Keratinocyte (primary cell): ENCODE results near the gene ARHGAP40. TPM values are rescaled to one million over a fixed set of nuclear protein-coding genes. Genes with fewer than 3 reads are reported as not detected.

Source experiments
- DNase-seq: peaks from one replicate; pipeline ENCODE4 v3.0.0-alpha.2; 2011; ENCODE audit warnings: low read depth, missing footprints, low spot score
- FAIRE-seq: peaks from 2 replicates; lab custom pipeline; 2011; peaks lifted over from hg19 to GRCh38; lab: Jason Lieb, UNC
- H2AFZ ChIP-seq: 2 replicates; pipeline ENCODE4 v1.6.0; 2012; ENCODE audit warnings: low read length, control low read depth, inconsistent platforms; ENCODE audit not compliant: control insufficient read depth
- H3K27ac ChIP-seq: 2 replicates; pipeline ENCODE4 v1.5.1; 2011; ENCODE audit warnings: low read length; ENCODE audit not compliant: control insufficient read depth, insufficient read depth
- H3K27me3 ChIP-seq: 3 replicates; pipeline ENCODE4 v1.6.0; 2011; ENCODE audit warnings: low read length; ENCODE audit not compliant: control insufficient read depth, insufficient read depth; ENCODE audit errors: extremely low read depth
- H3K36me3 ChIP-seq, 2 experiments: 2 replicates in 1 of 2; 3 replicates in 1 of 2; pipeline ENCODE4 v1.5.1; 2011; ENCODE audit warnings: low read length in 2 of 2, mild to moderate bottlenecking in 1 of 2; ENCODE audit not compliant: control insufficient read depth in 2 of 2, insufficient read depth in 2 of 2; ENCODE audit errors: extremely low read depth in 1 of 2
- H3K4me1 ChIP-seq: 3 replicates; pipeline ENCODE4 v1.5.1; 2011; ENCODE audit warnings: low read length; ENCODE audit not compliant: control insufficient read depth, insufficient read depth; ENCODE audit errors: extremely low read depth
- H3K4me2 ChIP-seq: 3 replicates; pipeline ENCODE4 v1.6.0; 2011; ENCODE audit warnings: low read depth, low read length; ENCODE audit not compliant: control insufficient read depth, insufficient read depth; ENCODE audit errors: extremely low read depth
- H3K4me3 ChIP-seq, 3 experiments: fragments of 200-600 bp in 1 of 3; sonication (generic) in 1 of 3; 2 replicates in 2 of 3; 3 replicates in 1 of 3; pipeline ENCODE4 v1.5.1; 2011 to 2016; ENCODE audit warnings: low read length in 3 of 3, mild to moderate bottlenecking in 3 of 3, control low read depth in 2 of 3, inconsistent platforms in 1 of 3, low read depth in 1 of 3, mixed read lengths in 1 of 3, mixed run types in 1 of 3, moderate library complexity in 1 of 3; ENCODE audit not compliant: control insufficient read depth in 2 of 3, insufficient read depth in 2 of 3; ENCODE audit errors: extremely low read depth in 1 of 3
- H3K79me2 ChIP-seq: 2 replicates; pipeline ENCODE4 v1.6.0; 2012; ENCODE audit warnings: low read length; ENCODE audit not compliant: control insufficient read depth, insufficient read depth
- H3K9ac ChIP-seq: 3 replicates; pipeline ENCODE4 v1.6.0; 2011; ENCODE audit warnings: low read length; ENCODE audit not compliant: control insufficient read depth, insufficient read depth; ENCODE audit errors: extremely low read depth
- H3K9me1 ChIP-seq: 3 replicates; pipeline ENCODE4 v1.6.0; 2011; ENCODE audit warnings: low read length; ENCODE audit not compliant: control insufficient read depth, insufficient read depth; ENCODE audit errors: extremely low read depth
- H3K9me3 ChIP-seq: 2 replicates; pipeline ENCODE4 v1.5.1; 2012; ENCODE audit warnings: low read depth, low read length; ENCODE audit not compliant: control insufficient read depth
- H4K20me1 ChIP-seq: 3 replicates; pipeline ENCODE4 v1.6.0; 2011; ENCODE audit warnings: low read length; ENCODE audit not compliant: control insufficient read depth, insufficient read depth; ENCODE audit errors: extremely low read depth
- CTCF ChIP-seq, 3 experiments: IDR thresholded peaks in 1 of 3; conservative IDR thresholded peaks in 1 of 3; optimal IDR thresholded peaks in 1 of 3; 2 replicates in 2 of 3; 3 replicates in 1 of 3; pipeline versions ENCODE3 to v1.5.1; 2011; ENCODE audit warnings: low read length in 3 of 3, mild to moderate bottlenecking in 3 of 3, moderate library complexity in 2 of 3, control low read depth in 1 of 3, inconsistent platforms in 1 of 3; ENCODE audit not compliant: insufficient read depth in 2 of 3; ENCODE audit errors: extremely low read depth in 1 of 3
- EZH2 ChIP-seq: IDR thresholded peaks from one replicate; pipeline ENCODE4 v1.6.1; 2012; ENCODE audit warnings: inconsistent platforms, mild to moderate bottlenecking, low read length, moderate library complexity
- dilution Hi-C: fragments of 300-500 bp; cut with MboI; formaldehyde crosslinking; loops from one replicate; pipeline ENCODE4 v1.7.0; 2020; ENCODE audit warnings: low sequenced_read_pairs; ENCODE audit not compliant: extremely low pct_ligation_motif_present
- polyA plus RNA-seq, 5 experiments: library from polyadenylated mRNA; depleted of rRNA in 3 of 5; stranded (reverse) in 3 of 5; stranded (forward) in 1 of 5; unstranded in 1 of 5; fragments of >200 nt; gene quantifications; 1 replicate in 1 of 5; 2 replicates in 3 of 5; 3 replicates in 1 of 5; pipeline versions ENCODE4 v1.2.1 to v1.2.3, GENCODE V29; 2011 to 2012; ENCODE audit warnings: missing spikeins in 2 of 5, low read depth in 1 of 5, low replicate concordance in 1 of 5

ARHGAP40 gene
- polyA plus RNA-seq, 1 donor (not counting 4 experiments of a cell fraction or from before 2014, with no cell fraction given), result 1.0 TPM

GRCh38 chr20:38664284-38664683 is 62.7 kb downstream of the ARHGAP40 start:
- Histone ChIP-seq H3K27ac (no peak overlapping the region), H4K20me1 (no peaks in the 10 kb centered on the region), H3K9ac (no peak overlapping the region), H3K9me3 (no peaks in the 10 kb centered on the region), H3K79me2 (no peaks in the 10 kb centered on the region), H3K27me3 (peaks cover 11% of the 10 kb centered on the region), H3K4me2 (no peak overlapping the region), H3K36me3 (no peaks in the 10 kb centered on the region), H3K9me1 (no peaks in the 10 kb centered on the region), H2AFZ (no peak overlapping the region), H3K4me3 (no peak overlapping the region), H3K4me1 (no peaks in the 10 kb centered on the region)
- dilution Hi-C loops, result no loop called here
- FAIRE-seq (no peak), DNase-seq (no peak)
- no peak for TF ChIP-seq EZH2
- no peak for TF ChIP-seq CTCF (optimal IDR thresholded peaks at IDR 0.05 in 1 of 3, IDR thresholded peaks at IDR 0.05 in 1 of 3, conservative IDR thresholded peaks at IDR 0.05 in 1 of 3; ENCODE audit: extremely low read depth in 1 of 3, insufficient read depth in 2 of 3, low read length in 3 of 3)

- H2AFZ ChIP-seq, result no peak overlapping the region
- H3K4me3 ChIP-seq, result no peak overlapping the region
- H3K79me2 ChIP-seq, result no peaks in the 10 kb centered on the region
- TF ChIP-seq EZH2 (no peak), CTCF (optimal IDR thresholded peaks at IDR 0.05 in 1 of 3, IDR thresholded peaks at IDR 0.05 in 1 of 3, conservative IDR thresholded peaks at IDR 0.05 in 1 of 3; ENCODE audit: extremely low read depth in 1 of 3, insufficient read depth in 2 of 3, low read length in 3 of 3) (no peak)
- peaks cover 11% of the 10 kb centered on the region for H3K27me3 ChIP-seq
- H3K9me1 ChIP-seq, result no peaks in the 10 kb centered on the region
- H3K36me3 ChIP-seq, result no peaks in the 10 kb centered on the region
- FAIRE-seq, result no peak
- H3K9ac ChIP-seq, result no peak overlapping the region
- no peak for DNase-seq
- no peak overlapping the region for H3K4me2 ChIP-seq
- no peaks in the 10 kb centered on the region for H4K20me1 ChIP-seq
- H3K4me1 ChIP-seq, result no peaks in the 10 kb centered on the region
- dilution Hi-C loops, result no loop called here
- H3K9me3 ChIP-seq, result no peaks in the 10 kb centered on the region
- no peak overlapping the region for H3K27ac ChIP-seq
Observed at GRCh38 chr20:38665094-38665493, 63.5 kb downstream of the ARHGAP40 start.
